Gastrocnemius medialis (tissue), 4 donors: Measurements from ENCODE around the gene TFB1M.

Experiments used
- CTCF ChIP-seq, 5 experiments: fragments of 450-650 bp in 3 of 5; fragments of 200-600 bp in 2 of 5; sonication (generic) in 2 of 5; IDR thresholded peaks in 4 of 5; conservative IDR thresholded peaks in 1 of 5; 1 replicate in 4 of 5; 2 replicates in 1 of 5; pipeline ENCODE4 v1.5.1; 2016 to 2019; ENCODE audit warnings: antibody characterized with exemption in 5 of 5, mild to moderate bottlenecking in 3 of 5, moderate library complexity in 3 of 5
- POLR2A ChIP-seq, 2 donors: fragments of 450-650 bp; IDR thresholded peaks; one replicate each; pipeline ENCODE4 v1.6.1; 2017; ENCODE audit warnings: antibody characterized with exemption in 2 of 2, mild to moderate bottlenecking in 2 of 2, moderate library complexity in 2 of 2

- TF ChIP-seq CTCF (IDR thresholded peaks at IDR 0.05 in 4 of 5, conservative IDR thresholded peaks at IDR 0.05 in 1 of 5), result no peak
- no peak for TF ChIP-seq POLR2A (IDR thresholded peaks at IDR 0.05)
These were observed 66.7 kb downstream of the TFB1M start for GRCh38 chr6:155247618-155248007.
